GM13977 (cell line): Measurements from ENCODE around the gene SLC34A3.
"Not testable (repeated sequence)": the region's sequence is repeated elsewhere in the genome, so short reads cannot be mapped to it uniquely, and the experiment has no call there.

Experiments used
- DNase-seq: peaks from one replicate; pipeline ENCODE4 v3.0.0; 2012; ENCODE audit warnings: low spot score
- CTCF ChIP-seq: IDR thresholded peaks from 2 replicates; pipeline ENCODE4 v1.5.1; 2012; ENCODE audit warnings: mild to moderate bottlenecking, control low read depth; ENCODE audit not compliant: insufficient read depth; ENCODE audit errors: extremely low read depth, missing control alignments
- in situ Hi-C: fragments of 300-500 bp; cut with MboI; formaldehyde crosslinking; loops from one replicate; pipeline ENCODE4 v1.12.0; 2022; ENCODE audit warnings: low sequenced_read_pairs, low pct_unique_long_range_greater_than_20kb, mixed read lengths, inconsistent platforms; ENCODE audit not compliant: unreplicated experiment

SLC34A3 gene

GRCh38 chr9:137255448-137256114, 24.9 kb downstream of the SLC34A3 start:
- in situ Hi-C loops = no loop called here
- DNase-seq = peak; percentile 64

GRCh38 chr9:137256362-137256761, 25.7 kb downstream of the SLC34A3 start:
- DNase-seq = no peak
- in situ Hi-C loops = no loop called here
- TF ChIP-seq CTCF = no peak

More at GRCh38 chr9:137255448-137256114, 24.9 kb downstream of the SLC34A3 start:
- TF ChIP-seq CTCF = no peak

GRCh38 chr9:137256856-137257255, 26.2 kb downstream of the SLC34A3 start:
- no peak for TF ChIP-seq CTCF
- in situ Hi-C loops = no loop called here
- no peak for DNase-seq

- TF ChIP-seq CTCF = peak; percentile 12
- in situ Hi-C loops, DNase-seq: not testable (repeated sequence)
These were observed 31.6 kb downstream of the SLC34A3 start for GRCh38 chr9:137262173-137262908.

GRCh38 chr9:137262909-137263285, 32.2 kb downstream of the SLC34A3 start:
- in situ Hi-C loops = no loop called here
- TF ChIP-seq CTCF = no peak
- DNase-seq = no peak

- no peak for TF ChIP-seq CTCF
- DNase-seq = no peak
- in situ Hi-C loops = no loop called here
These were observed 32.8 kb downstream of the SLC34A3 start for GRCh38 chr9:137263506-137263905.
